K562 (cell line): ENCODE results near the gene KPNA1. TPM values are rescaled to one million over a fixed set of nuclear protein-coding genes. Genes with fewer than 3 reads are reported as not detected.
A peak's percentile ranks its signal among the peaks of the same experiment; 100 is the strongest.

Experiments
- CBFA2T2 ChIP-seq: fragments of 450-650 bp; conservative IDR thresholded peaks from 2 replicates; pipeline ENCODE4 v1.6.1; 2017; ENCODE audit warnings: mild to moderate bottlenecking
- CREB1 ChIP-seq, 2 experiments: sonication (generic) in 1 of 2; formaldehyde crosslinking in 1 of 2; IDR thresholded peaks; 2 replicates each; pipeline versions ENCODE4 v1.6.1 to v1.8.0; 2012 to 2022; ENCODE audit warnings: inconsistent platforms in 1 of 2, mild to moderate bottlenecking in 1 of 2, missing genetic modification reagents in 1 of 2, moderate library complexity in 1 of 2
- DIDO1 ChIP-seq: fragments of 450-650 bp; IDR thresholded peaks from 2 replicates; pipeline ENCODE4 v1.6.1; 2016; ENCODE audit warnings: low read depth, missing biosample characterization, missing genetic modification characterization
- E2F6 ChIP-seq, 2 experiments: IDR thresholded peaks; 2 replicates each; pipeline ENCODE4 v1.6.1; 2011; ENCODE audit warnings: borderline replicate concordance in 1 of 2, control low read depth in 1 of 2, low read depth in 1 of 2, low read length in 1 of 2, mild to moderate bottlenecking in 1 of 2, mixed read lengths in 1 of 2, moderate library complexity in 1 of 2; ENCODE audit not compliant: insufficient read depth in 1 of 2, insufficient read length in 1 of 2, poor library complexity in 1 of 2, severe bottlenecking in 1 of 2; ENCODE audit errors: extremely low read depth in 1 of 2
- E4F1 ChIP-seq: fragments of 250-450 bp; sonication (Bioruptor Pico); IDR thresholded peaks from 2 replicates; pipeline ENCODE4 v1.5.0; 2021; ENCODE audit warnings: mild to moderate bottlenecking, borderline replicate concordance
- ETV6 ChIP-seq, 3 experiments: fragments of 150-350 bp in 1 of 3; sonication (generic) in 1 of 3; formaldehyde crosslinking in 1 of 3; IDR thresholded peaks; 2 replicates each; pipeline versions ENCODE4 v1.6.1 to v1.8.0; 2014 to 2022; ENCODE audit warnings: borderline replicate concordance in 2 of 3, low read depth in 2 of 3, antibody characterized with exemption in 1 of 3, low read length in 1 of 3, mild to moderate bottlenecking in 1 of 3, missing genetic modification reagents in 1 of 3
- FOXM1 ChIP-seq, 2 experiments: fragments of 450-650 bp in 1 of 2; sonication (generic) in 1 of 2; formaldehyde crosslinking in 1 of 2; IDR thresholded peaks; 2 replicates each; pipeline versions ENCODE4 v1.6.1 to v1.9.0; 2017 to 2022; ENCODE audit warnings: low read depth in 2 of 2, mild to moderate bottlenecking in 2 of 2, missing genetic modification reagents in 1 of 2, moderate library complexity in 1 of 2
- JUNB ChIP-seq: fragments of 450-650 bp; formaldehyde crosslinking; conservative IDR thresholded peaks from 2 replicates; pipeline ENCODE4 v1.4.0; 2020; ENCODE audit warnings: mild to moderate bottlenecking
- JUND ChIP-seq, 2 experiments: IDR thresholded peaks; 2 replicates in 1 of 2; 3 replicates in 1 of 2; pipeline ENCODE4 v1.6.1; 2011; ENCODE audit warnings: borderline replicate concordance in 2 of 2, low read depth in 2 of 2, low read length in 2 of 2, improper control_type of control experiment in 1 of 2, missing biosample characterization in 1 of 2, missing genetic modification characterization in 1 of 2, missing genetic modification reagents in 1 of 2
- MNT ChIP-seq, 2 experiments: fragments of 450-650 bp; conservative IDR thresholded peaks; 2 replicates each; pipeline ENCODE4 v1.6.1; 2017; ENCODE audit warnings: mild to moderate bottlenecking in 2 of 2, moderate library complexity in 2 of 2
- PCBP2 ChIP-seq: fragments of 200-400 bp; formaldehyde crosslinking; IDR thresholded peaks from 2 replicates; pipeline ENCODE4 v1.6.1; 2018; ENCODE audit warnings: low read length, low read depth, mild to moderate bottlenecking, moderate library complexity; ENCODE audit not compliant: poor library complexity, severe bottlenecking
- PRDM10 ChIP-seq: fragments of 450-650 bp; IDR thresholded peaks from 2 replicates; pipeline ENCODE4 v1.6.1; 2018; ENCODE audit not compliant: partially characterized antibody
- SIRT6 ChIP-seq: IDR thresholded peaks from one replicate; pipeline ENCODE4 v1.6.1; 2012; ENCODE audit warnings: low read depth, mild to moderate bottlenecking, control low read depth, inconsistent platforms, low read length, moderate library complexity
- SNRNP70 ChIP-seq: fragments of 200-400 bp; formaldehyde crosslinking; optimal IDR thresholded peaks from 2 replicates; pipeline ENCODE3; 2017; ENCODE audit warnings: low read depth, low read length
- TCF3 ChIP-seq: sonication (generic); formaldehyde crosslinking; IDR thresholded peaks from 2 replicates; pipeline ENCODE4 v1.4.0; 2020; ENCODE audit warnings: mild to moderate bottlenecking, missing genetic modification reagents
- ZNF384 ChIP-seq: IDR thresholded peaks from 2 replicates; pipeline ENCODE4 v1.6.1; 2012; ENCODE audit warnings: low read depth, low read length, improper control_type of control experiment
- polyA plus RNA-seq, 8 experiments: library from polyadenylated mRNA; depleted of rRNA in 4 of 8; stranded (reverse) in 5 of 8; unstranded in 3 of 8; fragments of >200 nt; fragmentation: Nextera tagmentation in 2 of 8; fragmentation: Illumina TruSeq in 1 of 8; extraction: Ambion mirVana in 2 of 8; extraction: Trizol in 1 of 8; gene quantifications; 2 replicates each; pipeline versions ENCODE4 v1.2.1 to v1.2.3, GENCODE V29; 2011 to 2014; ENCODE audit warnings: inconsistent platforms in 1 of 8, missing spikeins in 1 of 8
- total RNA-seq, 7 experiments: library from RNA; depleted of rRNA in 6 of 7; stranded (reverse); fragments of >200 nt in 6 of 7; fragmentation: Illumina TruSeq in 2 of 7; extraction: Trizol in 2 of 7; gene quantifications; 2 replicates each; pipeline versions ENCODE4 v1.2.1 to v1.2.3, GENCODE V29; 2011 to 2021; ENCODE audit warnings: low replicate concordance in 1 of 7

Gene KPNA1
- total and polyA plus RNA-seq, 9 of the 15 experiments (the other 6 are each of a cell fraction or from before 2014, with no cell fraction given) = 9.3 to 53.8 (median 33.5) TPM

- TF ChIP-seq E4F1 (no peak), PCBP2 (no peak), E2F6 (IDR thresholded peaks at IDR 0.05; ENCODE audit: borderline replicate concordance in 1 of 2, extremely low read depth in 1 of 2, insufficient read depth in 1 of 2, insufficient read length in 1 of 2, low read depth in 1 of 2, low read length in 1 of 2, poor library complexity in 1 of 2, severe bottlenecking in 1 of 2) (peak in 1 of 2 experiments; percentile 12), SIRT6 (no peak), DIDO1 (tag) (no peak), JUND (IDR thresholded peaks at IDR 0.05; ENCODE audit: borderline replicate concordance, low read depth, low read length) (peak; percentile 85), JUND (tag; IDR thresholded peaks at IDR 0.05; ENCODE audit: borderline replicate concordance, low read depth, low read length) (peak; percentile 77; the same call in 2 of the 3 replicates), CREB1 (IDR thresholded peaks at IDR 0.05) (no peak), CREB1 (CRISPR knock-in tag; IDR thresholded peaks at IDR 0.05) (no peak), JUNB (CRISPR knock-in tag) (no peak), SNRNP70 (no peak), ETV6 (IDR thresholded peaks at IDR 0.05; ENCODE audit: borderline replicate concordance in 1 of 2, low read depth in 2 of 2, low read length in 1 of 2) (no peak), ETV6 (CRISPR knock-in tag; IDR thresholded peaks at IDR 0.05; ENCODE audit: borderline replicate concordance) (no peak), PRDM10 (no peak), TCF3 (CRISPR knock-in tag) (peak; percentile 54), MNT (conservative IDR thresholded peaks at IDR 0.05) (0 out of 4 replicates have a peak, but pooled peaks of 1 of the 2 experiments have one; percentile 24), FOXM1 (IDR thresholded peaks at IDR 0.05; ENCODE audit: low read depth) (peak; percentile 53), FOXM1 (CRISPR knock-in tag; IDR thresholded peaks at IDR 0.05; ENCODE audit: low read depth) (no peak), CBFA2T2 (peak; percentile 50; the same call in 1 of the 2 replicates), ZNF384 (no peak)
Observed at GRCh38 chr3:122484985-122485384, 29.8 kb downstream of the KPNA1 start (continued).
